NB4 (cell line): Measurements from ENCODE around the gene DBH.

Source experiments
- CTCF ChIP-seq: IDR thresholded peaks from one replicate; pipeline ENCODE4 v1.5.1; 2012; ENCODE audit warnings: low read depth, low read length
- TF ChIP-seq, protein P1 (sequence below): IDR thresholded peaks from 2 replicates; pipeline ENCODE4 v1.6.1; 2011; ENCODE audit warnings: low read depth, low read length

GRCh38 chr9:133621725-133622267 lies 14.4 kb upstream of the DBH start:
- TF ChIP-seq CTCF: no peak
- TF ChIP-seq, protein P1, sequence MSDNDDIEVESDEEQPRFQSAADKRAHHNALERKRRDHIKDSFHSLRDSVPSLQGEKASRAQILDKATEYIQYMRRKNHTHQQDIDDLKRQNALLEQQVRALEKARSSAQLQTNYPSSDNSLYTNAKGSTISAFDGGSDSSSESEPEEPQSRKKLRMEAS: no peak
